ENCODE data around the gene CCDC149. TPM values are rescaled to one million over a fixed set of nuclear protein-coding genes. Genes with fewer than 3 reads are reported as not detected.
"Not testable (repeated sequence)": the region's sequence is repeated elsewhere in the genome, so short reads cannot be mapped to it uniquely, and the experiment has no call there.

The CCDC149 gene
- total RNA-seq, 2 donors from 2014 or later = 0.16 to 0.75 TPM

DNA sequence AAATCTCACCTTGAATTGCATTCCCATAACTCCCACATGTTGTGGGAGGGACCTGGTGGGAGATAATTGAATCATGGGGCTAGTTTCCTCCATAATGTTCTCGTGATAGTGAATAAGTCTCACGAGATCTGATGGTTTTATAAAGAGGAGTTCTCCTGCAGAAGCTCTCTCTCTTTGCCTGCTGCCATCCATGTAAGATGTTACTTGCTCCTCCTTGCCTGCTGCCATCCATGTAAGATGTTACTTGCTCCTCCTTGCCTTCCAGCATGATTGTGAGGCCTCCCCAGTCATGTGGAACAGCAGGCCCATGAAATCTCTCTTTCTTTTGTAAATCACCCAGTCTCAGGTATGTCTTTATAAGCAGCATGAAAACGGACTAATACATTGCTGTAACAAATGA lies 3.2 kb downstream of the CCDC149 start:
- not testable (repeated sequence) for ATAC-seq; H3K27ac Mint-ChIP-seq; H3K4me1 Mint-ChIP-seq; DNase-seq; H3K9me3 ChIP-seq (ENCODE audit: control insufficient read depth, low read length, poor library complexity, severe bottlenecking); H3K36me3 Mint-ChIP-seq (ENCODE audit: low read depth); H3K4me3 Mint-ChIP-seq
- H3K27me3 Mint-ChIP-seq = peaks cover 21% of the 10 kb centered on the region

DNA sequence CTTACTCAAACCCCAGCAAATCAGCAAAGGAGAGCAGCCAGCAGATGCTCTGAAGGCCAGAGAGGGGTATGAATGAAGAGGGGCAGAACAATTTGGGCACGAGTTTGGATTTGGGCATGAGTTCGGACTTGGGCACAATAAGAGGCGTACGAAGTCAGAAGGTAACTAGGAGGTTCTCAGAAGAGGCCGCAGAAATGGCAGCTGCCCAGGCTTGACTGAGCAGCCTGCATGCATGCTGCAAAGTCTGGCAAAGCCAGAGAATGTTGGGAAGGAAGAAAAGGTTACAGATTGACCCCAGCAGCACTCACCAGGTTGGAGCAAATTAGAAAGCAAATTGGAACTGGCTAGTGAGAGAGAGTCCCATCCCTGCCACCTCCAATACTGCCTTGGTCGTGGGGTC lies 15.2 kb downstream of the CCDC149 start:
- Mint-ChIP-seq H3K4me1 (no peaks in the 10 kb centered on the region), H3K4me3 (no peak overlapping the region), H3K27me3 (no peaks in the 10 kb centered on the region), H3K27ac (no peak overlapping the region), H3K36me3 (ENCODE audit: low read depth) (no peaks in the 10 kb centered on the region)
- DNase-seq (no peak), ATAC-seq (no peak)
- H3K9me3 ChIP-seq (ENCODE audit: control insufficient read depth, low read length, poor library complexity, severe bottlenecking) = no peaks in the 10 kb centered on the region

DNA sequence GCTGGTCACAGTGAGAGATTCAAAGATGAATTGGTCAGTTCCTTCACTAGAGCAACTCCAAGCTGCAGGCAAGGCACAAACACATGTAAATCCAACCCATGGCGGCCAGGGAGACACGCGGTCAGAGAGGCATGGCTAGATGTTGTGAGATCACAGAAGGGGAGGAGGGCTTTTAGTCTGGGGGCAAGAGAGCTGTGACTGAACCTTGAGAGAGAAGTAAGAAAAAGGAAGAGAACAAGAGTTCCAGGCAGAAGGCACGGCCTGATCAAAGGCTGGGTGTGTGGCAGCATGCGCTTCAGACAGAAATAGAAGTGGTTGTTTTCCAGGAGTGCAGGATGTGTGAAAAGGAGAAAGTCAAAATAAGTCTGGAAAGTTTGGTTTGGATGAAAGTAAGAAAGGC lies 15.9 kb downstream of the CCDC149 start:
- H3K9me3 ChIP-seq (ENCODE audit: control insufficient read depth, low read length, poor library complexity, severe bottlenecking) = no peaks in the 10 kb centered on the region
- ATAC-seq (no peak), DNase-seq (no peak)
- no peak overlapping the region for H3K27ac Mint-ChIP-seq
- no peaks in the 10 kb centered on the region for H3K4me1 Mint-ChIP-seq
- H3K4me3 Mint-ChIP-seq = no peak overlapping the region
- H3K36me3 Mint-ChIP-seq (ENCODE audit: low read depth) = no peaks in the 10 kb centered on the region
- no peaks in the 10 kb centered on the region for H3K27me3 Mint-ChIP-seq

DNA sequence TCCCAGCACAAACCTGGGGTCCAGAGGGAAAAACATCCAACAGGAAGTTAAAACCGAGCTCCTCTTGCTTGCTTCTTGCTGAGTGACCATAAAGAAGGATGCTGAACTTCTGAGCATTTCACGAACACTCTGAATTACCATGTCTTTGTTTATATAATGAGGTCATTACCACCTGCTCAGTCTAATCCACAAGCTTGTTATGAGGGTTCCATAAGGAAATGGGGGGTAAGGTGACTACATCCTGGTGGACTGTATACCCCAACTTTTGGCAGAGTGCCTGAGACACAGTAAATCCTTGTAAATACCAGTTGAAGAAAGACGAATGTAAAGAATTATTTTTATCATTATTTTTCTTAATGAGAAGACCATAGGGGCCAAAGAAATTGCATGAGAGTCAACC lies 16.8 kb downstream of the CCDC149 start:
- H3K9me3 ChIP-seq (ENCODE audit: control insufficient read depth, low read length, poor library complexity, severe bottlenecking) = no peaks in the 10 kb centered on the region
- DNase-seq (no peak), ATAC-seq (no peak)
- no peaks in the 10 kb centered on the region for H3K36me3 Mint-ChIP-seq (ENCODE audit: low read depth)
- H3K27ac Mint-ChIP-seq = no peak overlapping the region
- H3K4me1 Mint-ChIP-seq = no peaks in the 10 kb centered on the region
- H3K27me3 Mint-ChIP-seq = no peaks in the 10 kb centered on the region
- H3K4me3 Mint-ChIP-seq = no peak overlapping the region

DNA sequence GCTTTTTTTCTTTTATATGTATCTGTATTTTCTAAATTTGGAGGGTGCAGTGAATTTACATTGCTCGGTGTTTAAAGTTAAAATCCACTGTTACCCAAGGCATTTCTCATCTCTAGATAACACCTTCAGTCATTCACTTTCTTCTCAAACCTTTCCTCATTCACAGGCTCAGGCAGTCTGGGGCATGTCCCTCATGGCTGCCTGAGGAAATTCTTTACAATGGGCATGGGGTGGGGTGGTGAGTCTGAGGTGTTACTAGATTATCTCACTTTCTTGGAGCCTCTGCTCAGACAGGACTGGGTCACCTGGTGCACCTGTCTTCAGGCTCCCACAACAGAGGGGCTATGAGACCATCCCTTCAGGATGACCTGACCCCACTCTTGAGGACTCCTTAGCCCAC lies 17.4 kb downstream of the CCDC149 start:
- Mint-ChIP-seq H3K27ac (no peak overlapping the region), H3K4me1 (no peaks in the 10 kb centered on the region), H3K36me3 (ENCODE audit: low read depth) (no peaks in the 10 kb centered on the region), H3K27me3 (no peaks in the 10 kb centered on the region), H3K4me3 (no peak overlapping the region)
- no peaks in the 10 kb centered on the region for H3K9me3 ChIP-seq (ENCODE audit: control insufficient read depth, low read length, poor library complexity, severe bottlenecking)
- ATAC-seq (no peak), DNase-seq (no peak)

DNA sequence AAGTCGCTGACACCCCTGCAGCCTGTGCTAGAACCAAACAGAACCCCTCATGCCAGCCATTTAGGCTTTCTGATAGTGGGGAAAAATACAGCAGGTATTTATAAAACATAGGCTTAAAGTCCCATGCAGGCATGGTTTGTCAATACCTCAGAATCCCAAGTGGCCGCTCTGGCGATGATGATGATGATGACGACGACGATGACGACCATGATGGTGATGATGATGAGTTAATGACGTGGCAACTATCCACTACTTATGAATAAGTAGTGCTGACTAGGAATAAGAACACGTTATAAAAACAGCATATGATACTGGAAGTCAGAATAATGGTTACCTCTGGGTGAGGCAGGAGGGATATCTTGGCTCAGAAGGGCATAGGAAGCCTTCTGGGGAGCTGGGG lies 18.0 kb downstream of the CCDC149 start:
- H3K36me3 Mint-ChIP-seq (ENCODE audit: low read depth) = no peaks in the 10 kb centered on the region
- no peak overlapping the region for H3K27ac Mint-ChIP-seq
- no peaks in the 10 kb centered on the region for H3K4me1 Mint-ChIP-seq

DNA sequence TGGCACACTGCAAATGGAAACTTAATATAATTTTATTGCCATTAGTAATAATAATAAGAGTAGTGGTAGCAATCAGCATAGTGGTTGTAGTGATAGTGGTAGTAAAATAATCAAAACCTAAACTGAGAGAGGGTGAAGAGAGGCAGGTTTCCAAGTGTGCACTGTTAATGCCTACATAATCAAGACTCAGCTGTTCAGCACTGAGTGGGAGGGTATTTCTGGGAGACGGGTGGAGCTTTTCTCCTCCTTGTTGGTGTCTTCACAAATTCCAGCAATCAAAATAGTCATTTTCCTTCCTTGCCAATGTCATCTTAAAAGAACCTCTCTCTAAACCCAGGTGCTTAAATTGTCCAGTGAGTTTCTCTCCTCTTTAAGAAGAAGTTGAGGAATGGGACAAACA lies 18.6 kb downstream of the CCDC149 start:
- no peaks in the 10 kb centered on the region for H3K4me1 Mint-ChIP-seq
- DNase-seq (no peak), ATAC-seq (no peak)
- no peaks in the 10 kb centered on the region for H3K36me3 Mint-ChIP-seq (ENCODE audit: low read depth)
- H3K4me3 Mint-ChIP-seq = no peak overlapping the region
- H3K9me3 ChIP-seq (ENCODE audit: control insufficient read depth, low read length, poor library complexity, severe bottlenecking) = no peaks in the 10 kb centered on the region
- peaks cover 2% of the 10 kb centered on the region for H3K27me3 Mint-ChIP-seq
- H3K27ac Mint-ChIP-seq = no peak overlapping the region

More for the DNA sequence above, 18.0 kb downstream of the CCDC149 start:
- ATAC-seq (no peak), DNase-seq (no peak)
- no peaks in the 10 kb centered on the region for H3K27me3 Mint-ChIP-seq
- no peak overlapping the region for H3K4me3 Mint-ChIP-seq
- no peaks in the 10 kb centered on the region for H3K9me3 ChIP-seq (ENCODE audit: control insufficient read depth, low read length, poor library complexity, severe bottlenecking)

DNA sequence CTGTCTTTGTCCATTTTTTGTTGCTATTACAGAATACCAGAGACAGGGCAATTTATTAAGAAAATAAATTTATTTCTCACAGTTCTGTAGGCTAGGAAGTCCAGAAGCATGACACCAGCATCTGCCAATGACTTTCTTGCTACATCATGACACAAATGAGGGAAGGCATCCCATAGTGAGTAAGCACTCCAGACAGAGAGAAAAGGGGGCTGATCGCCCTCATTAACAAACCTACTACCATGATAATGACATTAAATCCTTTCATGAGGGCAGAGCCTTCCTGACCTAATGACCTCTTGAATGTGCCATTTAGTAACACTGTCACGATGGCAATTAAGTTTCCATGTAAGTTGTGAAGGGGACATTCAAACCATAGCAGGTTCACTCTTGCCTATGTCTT lies 20.1 kb downstream of the CCDC149 start:
- ATAC-seq (no peak), DNase-seq (no peak)
- Mint-ChIP-seq H3K36me3 (ENCODE audit: low read depth) (no peaks in the 10 kb centered on the region), H3K27me3 (peaks cover 4% of the 10 kb centered on the region), H3K4me1 (no peaks in the 10 kb centered on the region), H3K27ac (no peak overlapping the region), H3K4me3 (no peak overlapping the region)
- H3K9me3 ChIP-seq (ENCODE audit: control insufficient read depth, low read length, poor library complexity, severe bottlenecking) = no peaks in the 10 kb centered on the region

DNA sequence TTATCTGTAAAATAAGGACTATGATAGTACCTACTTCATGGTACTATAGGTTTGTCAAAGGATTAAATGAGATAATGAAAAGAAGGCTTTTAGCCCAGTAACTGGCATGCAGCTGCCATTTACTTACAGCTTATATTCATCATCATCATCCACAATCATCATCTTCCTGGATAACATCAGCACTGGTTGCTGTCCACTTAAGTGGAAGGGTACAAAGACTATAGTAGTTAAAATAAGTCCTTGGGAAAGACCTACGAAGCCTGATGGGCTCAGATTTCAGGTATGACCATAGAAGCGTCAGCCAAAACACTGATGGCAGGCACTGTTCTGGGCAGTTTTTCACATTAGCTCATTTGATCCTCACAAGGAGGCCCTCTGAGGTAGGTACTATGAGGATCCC lies 20.6 kb downstream of the CCDC149 start:
- Mint-ChIP-seq H3K4me3 (no peak overlapping the region), H3K27me3 (peaks cover 4% of the 10 kb centered on the region), H3K36me3 (ENCODE audit: low read depth) (no peaks in the 10 kb centered on the region), H3K4me1 (no peaks in the 10 kb centered on the region), H3K27ac (no peak overlapping the region)
- no peaks in the 10 kb centered on the region for H3K9me3 ChIP-seq (ENCODE audit: control insufficient read depth, low read length, poor library complexity, severe bottlenecking)
- DNase-seq (no peak), ATAC-seq (no peak)

DNA sequence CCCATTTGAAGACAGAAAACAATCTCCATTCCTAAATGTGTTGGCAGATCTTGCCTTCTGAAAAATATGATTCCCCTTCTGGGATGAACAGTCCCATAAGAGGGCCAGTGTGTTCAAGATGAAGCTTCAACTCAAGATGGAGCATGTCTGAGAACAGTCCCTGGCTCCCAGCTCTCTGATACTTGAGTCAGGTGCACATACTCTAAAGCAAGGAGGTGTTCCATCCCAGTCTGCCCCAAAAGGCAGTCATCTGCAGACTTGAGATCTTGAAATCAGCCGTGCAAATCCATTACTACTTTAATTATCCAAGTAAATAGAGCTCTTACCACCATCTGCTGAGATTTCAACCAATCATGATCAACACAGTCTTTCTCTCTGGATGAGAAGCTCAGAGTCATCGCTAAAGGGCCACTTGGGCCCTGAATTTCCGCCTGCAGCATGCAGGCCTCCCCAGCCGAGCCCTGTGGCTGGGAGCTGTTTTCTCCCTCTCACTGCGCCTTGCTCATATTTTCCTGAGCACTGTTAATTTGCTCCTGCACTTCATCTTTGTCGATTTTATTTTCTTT lies 22.2 kb downstream of the CCDC149 start:
- Mint-ChIP-seq H3K4me3 (no peak overlapping the region), H3K4me1 (no peaks in the 10 kb centered on the region), H3K27ac (no peak overlapping the region), H3K27me3 (peaks cover 11% of the 10 kb centered on the region), H3K36me3 (ENCODE audit: low read depth) (no peaks in the 10 kb centered on the region)
- ATAC-seq = no peak
- H3K9me3 ChIP-seq (ENCODE audit: control insufficient read depth, low read length, poor library complexity, severe bottlenecking) = no peaks in the 10 kb centered on the region
- no peak for DNase-seq

DNA sequence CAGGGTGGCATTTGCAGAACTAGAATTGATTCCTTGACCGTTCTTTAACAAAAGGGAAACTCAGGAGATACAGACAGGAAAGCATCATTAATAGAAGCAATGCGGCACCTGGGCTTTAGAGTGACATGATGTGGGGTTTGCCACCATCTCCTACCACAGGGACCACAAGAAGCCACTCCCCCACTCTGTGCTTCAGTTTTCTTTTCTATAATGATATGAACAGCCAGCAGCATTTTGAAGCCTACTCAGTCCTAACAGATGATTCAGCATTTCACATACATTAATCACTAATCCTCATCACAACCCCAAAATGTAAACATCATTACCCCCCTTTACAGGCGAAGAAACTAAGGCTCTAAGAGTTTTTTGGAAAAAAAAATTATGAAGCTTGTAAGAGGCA lies 22.9 kb downstream of the CCDC149 start:
- no peak overlapping the region for H3K4me3 Mint-ChIP-seq

DNA sequence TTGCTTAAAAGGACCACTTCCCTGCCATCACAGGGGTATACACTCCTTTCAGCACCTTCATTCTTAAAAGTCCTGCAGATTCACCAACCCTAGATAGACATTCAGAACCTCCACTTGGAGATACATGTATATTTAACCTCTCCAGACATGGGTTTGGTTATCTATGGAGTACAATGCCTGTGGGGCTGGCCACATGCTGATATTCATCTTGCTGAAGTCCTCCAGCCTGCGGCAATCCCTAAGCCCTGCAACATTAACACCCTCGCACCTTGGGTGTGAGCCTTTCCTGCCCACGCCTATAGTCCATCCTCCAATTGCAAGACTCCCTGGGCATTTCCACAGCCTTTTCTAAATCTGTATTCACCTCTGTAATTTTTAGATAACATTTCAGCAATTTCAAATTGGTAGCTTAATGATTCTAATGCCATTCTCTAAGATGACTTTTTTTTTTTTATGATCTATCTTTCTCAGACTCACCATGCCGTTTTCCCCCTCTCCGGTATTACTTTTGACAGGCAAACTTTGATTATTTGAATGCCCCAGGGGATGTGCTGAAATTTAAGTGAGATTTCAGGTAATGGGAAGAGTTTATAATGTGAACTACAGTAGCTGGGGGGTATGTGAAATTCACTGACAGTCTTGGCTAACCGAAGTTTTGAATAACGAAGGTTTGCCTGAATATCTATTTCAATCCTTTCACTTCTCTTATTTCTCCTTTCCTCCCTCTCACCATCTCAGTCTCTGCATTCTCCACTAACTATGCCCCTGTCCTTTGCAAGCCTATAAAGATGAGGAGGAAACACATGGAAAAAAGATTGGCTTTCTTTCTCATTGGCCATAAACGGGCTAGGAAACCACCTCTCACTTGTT lies 24.1 kb downstream of the CCDC149 start:
- no peaks in the 10 kb centered on the region for H3K9me3 ChIP-seq (ENCODE audit: control insufficient read depth, low read length, poor library complexity, severe bottlenecking)
- DNase-seq (no peak), ATAC-seq (no peak)
- Mint-ChIP-seq H3K27ac (no peak overlapping the region), H3K4me3 (no peak overlapping the region), H3K36me3 (ENCODE audit: low read depth) (no peaks in the 10 kb centered on the region), H3K4me1 (no peaks in the 10 kb centered on the region), H3K27me3 (peaks cover 16% of the 10 kb centered on the region)

More for the DNA sequence above, 22.9 kb downstream of the CCDC149 start:
- no peaks in the 10 kb centered on the region for H3K9me3 ChIP-seq (ENCODE audit: control insufficient read depth, low read length, poor library complexity, severe bottlenecking)
- no peak for DNase-seq
- no peak for ATAC-seq
- Mint-ChIP-seq H3K36me3 (ENCODE audit: low read depth) (no peaks in the 10 kb centered on the region), H3K27ac (no peak overlapping the region), H3K4me1 (no peaks in the 10 kb centered on the region), H3K27me3 (peaks cover 11% of the 10 kb centered on the region)

DNA sequence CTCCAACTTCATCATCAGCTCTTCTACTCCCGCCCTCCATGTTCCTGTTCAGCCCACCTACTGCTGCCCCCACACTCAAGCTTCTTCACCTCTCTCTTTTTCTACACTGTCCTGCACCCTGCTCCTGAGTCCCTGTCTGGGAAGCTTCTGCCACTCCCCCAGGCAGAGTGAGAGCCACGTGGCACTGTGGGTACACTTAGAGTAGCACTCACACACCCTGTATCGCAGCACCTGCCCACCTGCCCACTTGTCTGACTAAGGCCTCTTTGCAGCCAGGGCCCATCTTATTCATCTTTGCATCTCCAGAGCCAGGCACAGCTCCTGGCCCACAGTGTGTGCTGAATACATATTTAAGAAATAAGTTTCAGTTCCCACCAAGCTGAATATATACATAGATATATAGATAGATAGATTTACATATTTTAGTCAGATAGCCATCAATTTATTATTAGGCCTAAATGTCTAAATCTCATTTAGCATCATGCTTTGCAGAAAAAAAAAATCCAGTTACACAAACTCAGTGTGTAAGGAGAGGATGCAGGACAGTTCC lies 24.9 kb downstream of the CCDC149 start:
- H3K4me3 Mint-ChIP-seq = no peak overlapping the region
- no peaks in the 10 kb centered on the region for H3K36me3 Mint-ChIP-seq (ENCODE audit: low read depth)
- no peaks in the 10 kb centered on the region for H3K4me1 Mint-ChIP-seq
- ATAC-seq (no peak), DNase-seq (no peak)
- H3K9me3 ChIP-seq (ENCODE audit: control insufficient read depth, low read length, poor library complexity, severe bottlenecking) = no peaks in the 10 kb centered on the region
- peaks cover 16% of the 10 kb centered on the region for H3K27me3 Mint-ChIP-seq
- no peak overlapping the region for H3K27ac Mint-ChIP-seq

DNA sequence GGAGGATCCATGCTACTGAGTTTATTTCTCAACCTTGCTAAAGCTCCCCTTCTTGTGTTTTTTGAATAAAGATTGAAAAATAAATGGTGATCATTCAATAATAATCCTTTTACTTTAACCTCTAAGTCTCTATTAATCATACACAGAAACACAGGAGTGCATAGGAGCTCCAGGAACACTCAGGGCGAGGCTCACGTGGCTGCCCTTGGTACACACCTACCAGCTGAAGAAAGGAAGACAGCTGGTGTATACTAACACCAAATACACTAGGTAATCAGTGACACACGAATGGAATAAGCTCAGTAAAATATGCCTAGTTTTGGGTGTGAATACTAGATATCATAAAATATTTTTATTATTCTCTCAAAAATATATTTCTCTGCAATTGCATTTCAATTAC lies 26.2 kb downstream of the CCDC149 start:
- Mint-ChIP-seq H3K4me1 (no peaks in the 10 kb centered on the region), H3K4me3 (no peak overlapping the region), H3K27ac (no peak overlapping the region), H3K36me3 (ENCODE audit: low read depth) (no peaks in the 10 kb centered on the region), H3K27me3 (peaks cover 16% of the 10 kb centered on the region)
- H3K9me3 ChIP-seq (ENCODE audit: control insufficient read depth, low read length, poor library complexity, severe bottlenecking) = no peaks in the 10 kb centered on the region
- DNase-seq = no peak
- ATAC-seq = no peak

Measured in T-helper 17 cell (primary cell).